Adrenal gland (tissue), 12 donors: ENCODE data around the gene IQSEC3. TPM values are rescaled to one million over a fixed set of nuclear protein-coding genes. Genes with fewer than 3 reads are reported as not detected.
"Not testable (repeated sequence)": the region's sequence is repeated elsewhere in the genome, so short reads cannot be mapped to it uniquely, and the experiment has no call there.

Source experiments
- DNase-seq, 7 donors: peaks; one replicate each; pipeline ENCODE4 v3.0.0-alpha.2; 2019 to 2020
- H3K27ac ChIP-seq, 5 donors: fragments of 200-600 bp; sonication (generic) in 4 of 5; 1 replicate in 3 of 5; 2 replicates in 2 of 5; pipeline versions ENCODE4 v1.5.1 to v1.8.0; 2016 to 2020; ENCODE audit warnings: mild to moderate bottlenecking in 1 of 5
- H3K27me3 ChIP-seq: fragments of 200-600 bp; 2 replicates; pipeline ENCODE4 v1.8.0; 2021
- H3K36me3 ChIP-seq, 2 donors: fragments of 200-600 bp; replicated peaks in 1 of 2; 1 replicate in 1 of 2; 2 replicates in 1 of 2; pipeline versions ENCODE4 v1.5.1 to v1.8.0; 2018 to 2022
- H3K4me1 ChIP-seq, 2 donors: fragments of 200-600 bp; replicated peaks in 1 of 2; 1 replicate in 1 of 2; 2 replicates in 1 of 2; pipeline versions ENCODE4 v1.5.1 to v1.8.0; 2018 to 2021
- H3K4me3 ChIP-seq, 4 donors: fragments of 200-600 bp; sonication (generic) in 3 of 4; one replicate each; pipeline ENCODE4 v1.5.1; 2016 to 2018
- H3K9me3 ChIP-seq, 3 donors: fragments of 200-600 bp; sonication (generic) in 1 of 3; replicated peaks in 1 of 3; 1 replicate in 2 of 3; 2 replicates in 1 of 3; pipeline versions ENCODE4 v1.5.1 to v1.8.0; 2016 to 2021
- WGBS, 4 donors: extraction: QIAGEN DNeasy Blood & Tissue Kit in 2 of 4; methylation state at CpG; one replicate each; pipeline versions ENCODE4 v1.1.5 to v1.1.7; 2013 to 2017; 5-methylcytosine and 5-hydroxymethylcytosine counted together
- intact Hi-C, 2 donors: fragments of 100-400 bp; cut with DNase I; formaldehyde crosslinking; loops; one replicate each; pipeline versions ENCODE4 v1.14.1 to v1.15.0; 2022 to 2023
- polyA plus RNA-seq, 3 donors: library from polyadenylated mRNA; stranded (reverse); fragments of 200-250 nt in 2 of 3; fragments of 350-450 nt in 1 of 3; fragmentation: Illumina TruSeq in 1 of 3; extraction: RNeasy Lipid Tissue Mini Kit (QIAGEN cat#74804) in 1 of 3; gene quantifications; one replicate each; pipeline ENCODE4 v1.2.3, GENCODE V29; 2013 to 2014
- total RNA-seq, 9 donors: library from RNA; depleted of rRNA in 4 of 9; stranded (reverse); fragments of >200 nt in 4 of 9; fragments of 120-200 nt in 1 of 9; fragmentation: NEBNext Ultra II Directional in 1 of 9; extraction: Animal tissue kit (Norgen Biotek cat#: 25700) in 1 of 9; gene quantifications; one replicate each; pipeline versions ENCODE4 v1.1.0 to v1.2.4, GENCODE V29; 2013 to 2023
- donor health status: healthy with polysubstance abuse.
- donor health status: Bipolar disorder and iron deficiency.
- donor health status: DM: yes; HTN: yes; CAD: no.
- donor health status: DM: no; HTN: no; CAD: no.
- donor health status: DM: no; HTN: no; CAD: no.
- donor health status: DM: yes; HTN: yes; CAD: no.

IQSEC3 gene
- total and polyA plus RNA-seq, 12 donors = 0.13 to 6.3 (median 1.00) TPM

DNA sequence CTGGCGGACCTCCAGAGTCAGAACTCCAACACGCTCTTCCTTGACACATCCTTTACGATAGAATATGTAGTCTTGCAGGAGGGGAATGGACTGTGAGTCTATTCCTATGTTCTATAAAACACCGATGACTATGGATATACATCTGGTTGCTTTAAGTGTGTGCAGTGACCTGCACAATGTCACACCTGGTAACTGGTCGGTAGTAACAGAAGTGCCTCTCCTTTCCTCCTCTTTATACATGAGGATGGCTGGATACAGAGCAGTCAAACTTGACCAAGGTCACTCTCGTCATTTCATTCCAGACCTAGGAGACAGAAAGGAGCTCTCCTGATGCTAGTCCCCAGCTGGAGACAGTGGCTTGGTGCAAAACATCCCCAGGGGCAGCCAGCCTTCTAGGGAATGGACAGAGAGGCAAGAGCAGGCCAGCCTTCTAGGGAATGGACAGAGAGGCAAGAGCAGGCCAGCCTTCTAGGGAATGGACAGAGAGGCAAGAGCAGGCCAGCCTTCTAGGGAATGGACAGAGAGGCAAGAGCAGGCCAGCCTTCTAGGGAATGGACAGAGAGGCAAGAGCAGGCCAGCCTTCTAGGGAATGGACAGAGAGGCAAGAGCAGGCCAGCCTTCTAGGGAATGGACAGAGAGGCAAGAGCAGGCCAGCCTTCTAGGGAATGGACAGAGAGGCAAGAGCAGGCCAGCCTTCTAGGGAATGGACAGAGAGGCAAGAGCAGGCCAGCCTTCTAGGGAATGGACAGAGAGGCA is 21.2 kb upstream of the IQSEC3 start:
- intact Hi-C loops = not testable (repeated sequence)
- WGBS, 4 donors = 71 to 82% (median 72%) methylated on average over 4 to 6 of the region's 6 CpGs

DNA sequence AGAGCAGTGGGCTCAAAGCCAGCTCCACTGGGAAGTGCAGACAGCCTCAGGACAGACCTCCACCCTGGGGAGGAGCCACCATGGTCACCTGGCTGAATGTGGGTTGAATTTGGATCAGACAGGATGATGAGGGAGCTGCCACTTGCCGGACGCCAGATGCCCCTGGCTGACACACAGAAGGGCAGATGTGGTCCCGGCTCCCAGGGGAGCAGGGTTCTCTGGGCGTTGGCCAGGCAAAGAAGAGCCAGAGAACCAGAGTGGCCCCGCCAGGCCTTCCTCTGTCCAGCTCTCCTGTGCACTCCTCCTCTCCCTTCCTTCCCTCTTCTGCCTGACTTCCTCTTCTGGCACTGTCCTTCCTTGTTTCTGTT is 20.6 kb upstream of the IQSEC3 start:
- 63 to 72% (median 70%) methylated on average over 4 to 5 of the region's 5 CpGs; no CpG with 5 or more reads in 1 of the 4 donors for WGBS, 4 donors
- intact Hi-C loops, H3K27ac ChIP-seq, H3K4me1 ChIP-seq, H3K27me3 ChIP-seq, H3K4me3 ChIP-seq, H3K36me3 ChIP-seq, DNase-seq, H3K9me3 ChIP-seq: not testable (repeated sequence)

More for the DNA sequence above, 21.2 kb upstream of the IQSEC3 start:
- H3K27ac ChIP-seq, DNase-seq, H3K36me3 ChIP-seq, H3K27me3 ChIP-seq, H3K4me3 ChIP-seq, H3K9me3 ChIP-seq, H3K4me1 ChIP-seq: not testable (repeated sequence)

DNA sequence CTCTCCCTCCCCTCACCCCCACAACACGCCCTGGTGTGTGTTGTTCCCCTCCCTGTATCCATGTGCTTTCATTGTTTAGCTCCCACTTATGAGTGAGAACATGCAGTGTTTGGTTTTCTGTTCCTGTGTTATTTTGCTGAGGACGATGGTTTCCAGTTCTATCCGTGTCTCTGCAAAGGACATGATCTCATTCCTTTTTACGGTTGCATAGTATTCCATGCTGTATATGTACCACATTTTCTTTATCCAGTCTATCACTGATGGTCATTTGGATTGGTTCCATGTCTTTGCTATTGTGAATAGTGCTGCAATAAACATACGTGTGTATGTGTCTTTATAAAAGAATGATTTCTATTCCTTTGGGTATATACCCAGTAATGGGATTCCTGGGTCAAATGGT is 20.0 kb upstream of the IQSEC3 start:
- H3K27me3 ChIP-seq, H3K4me1 ChIP-seq, H3K36me3 ChIP-seq, H3K27ac ChIP-seq, H3K9me3 ChIP-seq, DNase-seq, intact Hi-C loops, H3K4me3 ChIP-seq: not testable (repeated sequence)
- 49 to 65% (median 57%) methylated on average over 5 of the region's 5 CpGs for WGBS, 4 donors

DNA sequence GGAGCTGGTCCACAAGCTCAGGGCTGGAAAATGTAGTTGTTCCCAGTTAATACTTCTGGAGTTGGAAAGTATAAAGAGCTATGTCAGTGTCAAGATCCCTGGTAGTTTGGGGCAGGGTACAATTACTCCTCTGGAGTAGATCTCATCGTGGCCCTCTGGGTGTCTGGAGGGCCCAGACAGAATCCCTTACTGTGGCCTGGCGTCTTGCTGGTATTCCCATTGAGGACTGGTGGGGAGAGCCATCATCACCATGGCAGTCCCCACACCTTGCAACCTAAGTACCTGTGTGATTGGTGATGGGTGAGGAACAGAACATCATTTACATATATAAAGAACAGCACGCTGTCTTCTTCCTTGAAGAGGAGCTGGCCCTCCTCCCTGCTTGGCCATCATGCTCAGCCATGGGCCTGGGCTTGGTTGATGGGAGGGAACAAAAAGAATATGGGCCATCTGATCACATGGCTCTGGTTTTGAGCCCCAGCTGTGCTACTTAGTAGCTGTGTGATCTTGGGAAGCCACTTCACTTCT is 18.8 kb upstream of the IQSEC3 start:
- intact Hi-C loops = not testable (repeated sequence)
- 58 to 76% (median 68%) methylated on average over 3 of the region's 3 CpGs for WGBS, 4 donors

DNA sequence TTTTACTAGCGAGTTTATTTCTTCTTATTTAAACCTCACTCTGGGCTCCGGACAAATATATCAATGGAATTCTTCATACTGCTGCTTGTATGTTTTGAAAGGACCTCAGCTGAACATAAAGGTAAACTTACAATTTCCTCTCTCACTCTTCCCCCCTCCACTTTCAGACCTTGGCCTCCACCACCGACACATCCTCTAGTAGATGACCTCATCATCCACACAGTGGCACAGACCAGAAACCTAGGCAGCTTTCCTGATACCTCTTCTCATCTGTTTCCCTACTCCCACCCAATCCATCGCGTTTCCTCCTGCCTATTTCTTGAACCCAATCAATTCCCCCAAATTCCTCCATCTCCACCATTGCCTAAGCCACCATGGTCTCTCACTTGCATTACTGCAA is 17.4 kb upstream of the IQSEC3 start:
- H3K4me1 ChIP-seq, H3K9me3 ChIP-seq, H3K27me3 ChIP-seq, H3K4me3 ChIP-seq, H3K27ac ChIP-seq, intact Hi-C loops, H3K36me3 ChIP-seq, DNase-seq: not testable (repeated sequence)
- WGBS, 4 donors = 67 to 73% (median 67%) methylated on average over 5 of the region's 5 CpGs

More for the DNA sequence above, 18.8 kb upstream of the IQSEC3 start:
- not testable (repeated sequence) for H3K4me1 ChIP-seq, H3K9me3 ChIP-seq, H3K27me3 ChIP-seq, DNase-seq, H3K4me3 ChIP-seq, H3K27ac ChIP-seq, H3K36me3 ChIP-seq

DNA sequence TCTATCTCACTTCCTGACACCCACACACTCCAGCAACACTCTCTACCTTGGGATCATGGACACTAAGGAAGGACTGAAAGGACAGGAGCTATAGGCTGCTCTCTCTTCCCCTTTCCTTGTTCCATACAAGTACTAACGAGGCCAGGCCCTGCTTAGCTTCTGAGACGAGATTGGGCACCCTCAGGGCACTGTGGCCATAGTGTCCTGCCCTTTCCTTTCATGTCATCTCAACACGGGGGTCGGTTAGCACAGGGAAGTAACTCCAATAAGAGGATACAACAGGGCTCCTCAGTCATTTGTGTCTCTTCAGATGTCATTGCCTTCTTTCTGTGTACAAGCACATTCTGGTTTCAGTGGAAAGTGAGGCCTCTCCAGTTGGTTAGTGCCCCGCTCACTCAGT is 15.5 kb upstream of the IQSEC3 start:
- H3K4me3 ChIP-seq, H3K4me1 ChIP-seq, H3K27ac ChIP-seq, intact Hi-C loops, DNase-seq, H3K9me3 ChIP-seq, H3K36me3 ChIP-seq: not testable (repeated sequence)
- H3K27me3 ChIP-seq = peaks cover 11% of the 10 kb centered on the region
- WGBS, 4 donors = 36 to 75% (median 61%) methylated on average over 4 to 5 of the region's 5 CpGs

DNA sequence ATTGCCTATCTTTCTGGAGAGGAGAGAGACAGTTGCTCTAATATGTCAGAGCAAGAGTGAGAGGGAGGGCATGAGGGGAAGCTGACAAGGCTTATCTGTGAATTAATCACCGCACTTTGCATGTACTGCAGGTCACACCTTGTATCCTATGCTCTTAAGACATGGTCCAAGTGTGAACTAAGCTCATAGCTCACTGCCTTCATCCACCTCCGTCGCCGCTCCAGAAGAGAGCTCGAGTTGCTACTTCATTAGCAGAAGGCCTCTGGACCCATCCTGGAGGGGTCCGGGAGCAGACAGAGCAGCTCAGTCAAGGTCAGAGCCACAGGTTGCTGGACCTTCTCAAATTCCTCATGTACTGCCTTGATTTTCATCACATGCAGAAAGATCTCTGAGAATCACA is 14.6 kb upstream of the IQSEC3 start:
- H3K9me3 ChIP-seq, H3K4me1 ChIP-seq, intact Hi-C loops, DNase-seq, H3K4me3 ChIP-seq, H3K27ac ChIP-seq, H3K36me3 ChIP-seq: not testable (repeated sequence)
- peaks cover 11% of the 10 kb centered on the region for H3K27me3 ChIP-seq
- 57 to 70% (median 68%) methylated on average over 6 of the region's 6 CpGs for WGBS, 4 donors

DNA sequence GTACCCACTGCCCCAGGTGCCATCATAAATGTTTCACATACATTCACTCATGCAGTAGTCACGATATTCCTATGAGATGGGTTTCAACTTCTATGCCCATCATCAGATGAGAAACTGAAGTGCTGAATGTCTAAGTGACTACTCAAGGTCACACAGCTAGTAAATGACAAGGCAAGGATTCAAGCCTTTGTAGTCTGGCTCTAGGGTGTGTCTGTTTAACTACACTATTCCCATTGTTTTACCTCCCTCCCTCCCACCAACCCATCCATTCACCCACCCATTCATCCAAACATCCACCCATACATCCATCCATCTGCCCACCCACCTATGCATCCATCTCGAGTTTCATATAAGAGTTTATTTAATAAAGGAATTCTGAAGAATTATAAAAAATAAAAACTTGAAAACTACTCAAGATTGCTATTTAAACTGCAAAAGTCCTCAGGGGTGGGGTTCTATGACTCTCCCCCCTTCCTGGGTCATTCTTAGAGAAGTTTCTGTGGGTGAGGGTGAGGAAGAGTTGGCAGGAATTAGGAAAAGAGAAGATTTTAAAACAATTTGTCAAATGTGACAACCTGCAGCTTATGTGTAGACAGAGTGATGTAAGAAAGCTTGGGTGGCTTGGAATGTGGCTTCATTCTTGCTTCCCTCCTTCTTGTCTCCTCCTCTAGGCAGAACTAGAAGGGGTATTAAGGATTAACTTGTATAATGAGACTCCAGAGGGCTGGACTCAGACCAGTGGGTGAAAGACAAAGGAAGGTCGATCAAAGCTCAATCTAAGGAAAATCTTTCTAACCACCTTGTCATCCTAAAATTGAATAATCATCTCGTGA is 13.4 kb upstream of the IQSEC3 start:
- 52 to 66% (median 57%) methylated on average over 4 of the region's 4 CpGs for WGBS, 4 donors
- peaks cover 20% of the 10 kb centered on the region for H3K27me3 ChIP-seq
- H3K36me3 ChIP-seq, H3K4me3 ChIP-seq, intact Hi-C loops, H3K9me3 ChIP-seq, DNase-seq, H3K27ac ChIP-seq, H3K4me1 ChIP-seq: not testable (repeated sequence)
